B cell (primary cell): Measurements from ENCODE around the gene CATSPER1. TPM values are rescaled to one million over a fixed set of nuclear protein-coding genes. Genes with fewer than 3 reads are reported as not detected.

Experiments used
- ATAC-seq: fragments of 200-7000 bp; cut with Tn5 transposase; one replicate; pipeline ENCODE4 v1.10.0; 2021; ENCODE audit warnings: low read depth, mild to moderate bottlenecking, moderate number of reproducible peaks, moderate library complexity
- CTCF ChIA-PET: fragments of 350-600 bp; sonication (Branson Sonifier 250); formaldehyde crosslinking; loops from one replicate; lab custom pipeline; 2021; ENCODE audit warnings: antibody characterized with exemption, inconsistent platforms; lab: Charles Lee
- POLR2A ChIA-PET: fragments of 350-600 bp; sonication (Branson Sonifier 250); formaldehyde crosslinking; loops from one replicate; lab custom pipeline; 2021; ENCODE audit warnings: antibody characterized with exemption; lab: Charles Lee
- DNase-seq: peaks from one replicate; pipeline ENCODE4 v3.0.0; 2013
- H2AFZ ChIP-seq: 2 replicates; pipeline ENCODE4 v1.6.1; 2012; ENCODE audit warnings: mild to moderate bottlenecking, low read depth, low read length; ENCODE audit not compliant: insufficient read depth, poor library complexity, severe bottlenecking
- H3K27ac ChIP-seq, 2 donors: 1 replicate in 1 of 2; 2 replicates in 1 of 2; pipeline ENCODE4 v1.5.1; 2012 to 2013; ENCODE audit warnings: low read length in 2 of 2, mild to moderate bottlenecking in 2 of 2, moderate library complexity in 1 of 2
- H3K27me3 ChIP-seq, 4 experiments: fragments of 200-600 bp in 1 of 4; sonication (generic) in 1 of 4; replicated peaks in 1 of 4; 1 replicate in 2 of 4; 2 replicates in 2 of 4; pipeline versions ENCODE4 v1.6.1 to v1.7.0; 2013 to 2016; ENCODE audit warnings: low read length in 3 of 4, mild to moderate bottlenecking in 2 of 4, mixed read lengths in 1 of 4, moderate library complexity in 1 of 4; ENCODE audit not compliant: insufficient read depth in 4 of 4, control insufficient read depth in 3 of 4; ENCODE audit errors: control extremely low read depth in 1 of 4
- H3K36me3 ChIP-seq, 2 experiments: replicated peaks in 1 of 2; 1 replicate in 1 of 2; 2 replicates in 1 of 2; pipeline versions ENCODE4 v1.6.1 to v1.7.1; 2013; ENCODE audit warnings: low read length in 1 of 2; ENCODE audit not compliant: insufficient read depth in 2 of 2, control insufficient read depth in 1 of 2; ENCODE audit errors: control extremely low read depth in 1 of 2, extremely low read depth in 1 of 2
- H3K4me1 ChIP-seq, 2 donors: fragments of 200-600 bp in 1 of 2; sonication (generic) in 1 of 2; 1 replicate in 1 of 2; 2 replicates in 1 of 2; pipeline versions ENCODE4 v1.5.1 to v1.6.1; 2013 to 2017; ENCODE audit warnings: low read length in 2 of 2; ENCODE audit not compliant: control insufficient read depth in 2 of 2, insufficient read depth in 2 of 2
- H3K4me2 ChIP-seq: replicated peaks from 2 replicates; pipeline ENCODE3; 2012; ENCODE audit warnings: mild to moderate bottlenecking, low read depth, low read length; ENCODE audit not compliant: poor library complexity, severe bottlenecking
- H3K4me3 ChIP-seq, 5 experiments: fragments of 200-600 bp in 1 of 5; sonication (generic) in 1 of 5; 1 replicate in 3 of 5; 2 replicates in 2 of 5; pipeline versions ENCODE4 v1.5.1 to v1.7.0; 2011 to 2016; ENCODE audit warnings: low read length in 4 of 5, mild to moderate bottlenecking in 4 of 5, low read depth in 2 of 5, control low read depth in 1 of 5, moderate library complexity in 1 of 5; ENCODE audit not compliant: insufficient read depth in 1 of 5; ENCODE audit errors: control extremely low read depth in 1 of 5, extremely low read depth in 1 of 5
- H3K79me2 ChIP-seq: fragments of 200-600 bp; sonication (generic); one replicate; pipeline ENCODE4 v1.6.0; 2016; ENCODE audit warnings: low read length; ENCODE audit not compliant: control insufficient read depth, insufficient read depth
- H3K9ac ChIP-seq: fragments of 200-600 bp; sonication (generic); 2 replicates; pipeline ENCODE4 v1.6.1; 2017; ENCODE audit warnings: mild to moderate bottlenecking, low read length, moderate library complexity
- H3K9me3 ChIP-seq, 3 donors: one replicate each; pipeline versions ENCODE4 v1.6.1 to v1.7.1; 2013; ENCODE audit warnings: low read length in 2 of 3; ENCODE audit not compliant: control insufficient read depth in 2 of 3, insufficient read depth in 1 of 3; ENCODE audit errors: control extremely low read depth in 1 of 3
- H4K20me1 ChIP-seq: 2 replicates; pipeline ENCODE4 v1.6.0; 2012; ENCODE audit warnings: mild to moderate bottlenecking, low read length; ENCODE audit not compliant: insufficient read depth, control insufficient read depth, poor library complexity, severe bottlenecking
- H3K27ac Mint-ChIP-seq: one replicate; pipeline ENCODE4 v1.8.0; 2021; ENCODE audit warnings: mixed read lengths
- H3K27me3 Mint-ChIP-seq: one replicate; pipeline ENCODE4 v1.8.0; 2021; ENCODE audit warnings: mixed read lengths
- H3K4me1 Mint-ChIP-seq: one replicate; pipeline ENCODE4 v1.8.0; 2021; ENCODE audit warnings: mixed read lengths
- H3K4me3 Mint-ChIP-seq: one replicate; pipeline ENCODE4 v1.8.0; 2021; ENCODE audit warnings: mixed read lengths
- H3K9me3 Mint-ChIP-seq: one replicate; pipeline ENCODE4 v1.8.0; 2022; ENCODE audit warnings: mixed read lengths; ENCODE audit not compliant: insufficient read depth
- CTCF ChIP-seq: fragments of 200-600 bp; IDR thresholded peaks from one replicate; pipeline ENCODE4 v1.8.0; 2022; ENCODE audit warnings: antibody characterized with exemption, mild to moderate bottlenecking
- EZH2 ChIP-seq: IDR thresholded peaks from 2 replicates; pipeline ENCODE4 v1.6.1; 2012; ENCODE audit warnings: borderline replicate concordance, low read depth, mild to moderate bottlenecking, moderate library complexity, low read length; ENCODE audit not compliant: insufficient read depth, poor library complexity, severe bottlenecking
- WGBS: methylation state at CpG from one replicate; pipeline ENCODE4 v1.1.5; 2013; ENCODE audit warnings: missing lambda C conversion rate; ENCODE audit not compliant: insufficient coverage; 5-methylcytosine and 5-hydroxymethylcytosine counted together
- intact Hi-C: fragments of 100-400 bp; cut with micrococcal nuclease; formaldehyde crosslinking; loops from one replicate; pipeline ENCODE4 v1.10.0; 2022
- polyA plus RNA-seq: library from polyadenylated mRNA; depleted of rRNA; stranded (reverse); fragments of >200 nt; gene quantifications from 2 replicates; pipeline ENCODE4 v1.2.3, GENCODE V29; 2012
- total RNA-seq, 2 donors: library from RNA; stranded (reverse); fragments of 120-200 nt in 1 of 2; gene quantifications; 1 replicate in 1 of 2; 2 replicates in 1 of 2; pipeline versions ENCODE4 v1.2.3 to v1.2.4, GENCODE V29; 2013 to 2022

CATSPER1 gene
- total and polyA plus RNA-seq, 2 donors (not counting 1 experiment from before 2014, with no cell fraction given) = not detected

DNA sequence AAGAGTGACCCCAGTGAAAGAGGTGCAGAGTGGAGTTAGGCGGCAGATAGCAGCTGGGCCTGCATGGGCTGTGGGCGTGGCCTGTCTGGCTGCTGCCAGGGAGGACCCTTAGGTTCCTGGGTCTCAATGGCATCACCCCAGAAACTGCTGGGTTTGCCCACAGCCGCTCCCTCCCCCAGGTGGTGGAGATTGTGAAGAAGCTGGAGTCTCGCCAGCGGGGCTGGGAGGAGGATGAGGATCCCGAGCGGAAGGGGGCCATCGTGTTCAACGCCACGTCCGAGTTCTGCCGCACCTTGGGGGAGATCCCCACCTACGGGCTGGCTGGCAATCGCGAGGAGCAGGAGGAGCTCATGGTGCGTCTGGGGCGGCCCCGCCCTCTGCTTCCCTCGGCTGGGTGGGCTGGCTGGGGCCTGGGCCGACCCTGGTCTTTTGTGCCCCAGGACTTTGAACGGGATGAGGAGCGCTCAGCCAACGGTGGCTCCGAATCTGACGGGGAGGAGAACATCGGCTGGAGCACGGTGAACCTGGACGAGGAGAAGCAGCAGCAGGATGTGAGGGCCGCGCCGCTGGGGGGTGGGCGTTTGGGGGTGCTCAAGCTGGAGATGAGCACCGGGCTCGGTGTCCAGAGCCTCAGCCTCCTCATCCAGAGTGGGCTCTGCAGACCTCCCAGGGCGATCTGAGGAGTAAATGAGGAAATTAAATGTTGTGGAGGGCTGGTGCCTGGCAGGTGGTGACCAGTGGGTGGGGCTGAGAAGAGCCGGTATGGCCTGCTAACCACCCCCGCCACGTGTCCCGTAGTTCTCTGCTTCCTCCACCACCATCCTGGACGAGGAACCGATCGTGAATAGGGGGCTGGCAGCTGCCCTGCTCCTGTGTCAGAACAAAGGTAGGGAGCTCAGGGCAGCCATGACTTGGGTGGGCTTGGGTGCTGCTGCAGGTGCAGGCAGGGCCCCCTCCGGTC, 49.8 kb downstream of the CATSPER1 start:
- Histone ChIP-seq H3K79me2 (no peaks in the 10 kb centered on the region), H3K36me3 (peaks cover 2 to 42% of the 10 kb centered on the region in 2 experiments), H3K9ac (no peak overlapping the region), H2AFZ (no peak overlapping the region), H3K27me3 (no peaks in the 10 kb centered on the region), H3K4me2 (no peak overlapping the region), H3K4me3 (no peak overlapping the region), H4K20me1 (no peaks in the 10 kb centered on the region), H3K27ac (no peak overlapping the region), H3K4me1 (no peaks in the 10 kb centered on the region), H3K9me3 (no peaks in the 10 kb centered on the region)
- H3K4me3 Mint-ChIP-seq = no peak overlapping the region
- 94% methylated on average over 34 of the region's 43 CpGs for WGBS
- intact Hi-C loops = no loop called here
- no peaks in the 10 kb centered on the region for H3K27me3 Mint-ChIP-seq
- no peaks in the 10 kb centered on the region for H3K4me1 Mint-ChIP-seq
- H3K27ac Mint-ChIP-seq = no peak overlapping the region
- ChIA-PET CTCF (interaction anchor here (1.2 kb wide), 1 partner anchor 11 kb away, joined by 4 read pairs; no protein-coding TSS in a partner anchor), POLR2A (no interaction called here)
- H3K9me3 Mint-ChIP-seq = no peaks in the 10 kb centered on the region
- TF ChIP-seq EZH2 (no peak), CTCF (no peak)
- no peak for ATAC-seq
- DNase-seq = no peak

DNA sequence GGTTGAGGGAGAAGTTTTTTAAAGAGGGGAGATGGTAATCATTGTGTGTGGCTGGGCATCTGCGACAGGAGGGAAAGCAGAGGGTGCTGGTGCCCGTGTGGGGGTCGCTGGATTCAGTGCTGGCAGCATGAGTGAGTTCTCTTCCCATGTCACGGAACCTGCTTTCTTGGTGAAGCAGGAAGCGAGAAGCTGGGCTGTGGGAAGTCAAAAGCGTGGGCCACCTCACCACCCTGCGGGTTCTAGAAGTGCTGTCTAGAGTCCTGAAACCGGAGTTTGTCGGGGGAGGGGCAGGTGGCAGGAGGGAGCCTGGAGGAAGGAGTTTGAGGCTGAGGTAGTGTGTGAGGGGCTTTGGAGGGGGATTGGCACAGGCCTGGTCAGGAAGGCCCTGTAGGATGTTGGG, 50.5 kb downstream of the CATSPER1 start:
- Histone ChIP-seq H3K9ac (no peak overlapping the region), H2AFZ (no peak overlapping the region), H3K27ac (no peak overlapping the region), H3K27me3 (no peaks in the 10 kb centered on the region), H3K36me3 (peaks cover 2 to 42% of the 10 kb centered on the region in 2 experiments), H3K4me3 (no peak overlapping the region), H3K4me1 (no peaks in the 10 kb centered on the region), H3K9me3 (no peaks in the 10 kb centered on the region), H3K4me2 (no peak overlapping the region), H4K20me1 (no peaks in the 10 kb centered on the region), H3K79me2 (no peaks in the 10 kb centered on the region)
- ChIA-PET POLR2A (no interaction called here), CTCF (interaction anchor here (0.7 kb wide), 2 partner anchors 46 to 746 kb away, joined by 3 to 6 read pairs; no protein-coding TSS in a partner anchor)
- Mint-ChIP-seq H3K4me3 (no peak overlapping the region), H3K9me3 (no peaks in the 10 kb centered on the region), H3K27me3 (no peaks in the 10 kb centered on the region), H3K27ac (no peak overlapping the region), H3K4me1 (no peaks in the 10 kb centered on the region)
- TF ChIP-seq CTCF = no peak
- no peak for TF ChIP-seq EZH2
- intact Hi-C loops = no loop called here
- DNase-seq (no peak), ATAC-seq (no peak)
- 97% methylated on average over 9 of the region's 9 CpGs for WGBS
